Activated CD8-positive, alpha-beta T cell treated with anti-CD3 and anti-CD28 coated beads, Interleukin-2, amount 10 ng/mL, durations not matched to agents 7 days and 5 days (primary cell): Measurements from ENCODE around the gene URI1. TPM values are rescaled to one million over a fixed set of nuclear protein-coding genes. Genes with fewer than 3 reads are reported as not detected.

Source experiments
- ATAC-seq: fragments of 150-1000 bp; cut with Tn5 transposase; one replicate; pipeline ENCODE4 v1.10.0; 2021; ENCODE audit warnings: moderate library complexity
- CTCF ChIA-PET: fragments of 350-600 bp; sonication (Branson Sonifier 250); formaldehyde crosslinking; loops from one replicate; lab custom pipeline; 2021; ENCODE audit warnings: antibody characterized with exemption; lab: Charles Lee
- POLR2A ChIA-PET: fragments of 350-600 bp; sonication (Branson Sonifier 250); formaldehyde crosslinking; loops from one replicate; lab custom pipeline; 2021; ENCODE audit warnings: antibody characterized with exemption; lab: Charles Lee
- DNase-seq: peaks from one replicate; pipeline ENCODE4 v3.0.0-alpha.2; 2020
- H3K27ac Mint-ChIP-seq: one replicate; pipeline ENCODE4 v1.8.0; 2021; ENCODE audit warnings: mild to moderate bottlenecking, mixed read lengths
- H3K27me3 Mint-ChIP-seq: one replicate; pipeline ENCODE4 v1.8.0; 2021; ENCODE audit warnings: low read depth, mixed read lengths
- H3K36me3 Mint-ChIP-seq: one replicate; pipeline ENCODE4 v1.8.0; 2021; ENCODE audit warnings: low read depth, mixed read lengths
- H3K4me1 Mint-ChIP-seq: one replicate; pipeline ENCODE4 v1.8.0; 2021; ENCODE audit warnings: low read depth, mixed read lengths
- H3K4me3 Mint-ChIP-seq: one replicate; pipeline ENCODE4 v1.8.0; 2021; ENCODE audit warnings: mild to moderate bottlenecking, mixed read lengths
- H3K9me3 Mint-ChIP-seq: one replicate; pipeline ENCODE4 v1.8.0; 2022; ENCODE audit warnings: mixed read lengths; ENCODE audit not compliant: insufficient read depth
- total RNA-seq, 2 experiments: library from RNA; stranded (reverse); gene quantifications; one replicate each; pipeline ENCODE4 v1.2.3, GENCODE V29; 2021

The URI1 gene
- total RNA-seq, 2 experiments from 2014 or later: 48.1 to 54.3 TPM

GRCh38 chr19:30049846-30050667, 108.0 kb downstream of the URI1 start:
- no peak for DNase-seq
- Mint-ChIP-seq H3K27me3 (no peaks in the 10 kb centered on the region), H3K36me3 (no peaks in the 10 kb centered on the region), H3K4me1 (peaks cover 1% of the 10 kb centered on the region), H3K9me3 (no peaks in the 10 kb centered on the region), H3K4me3 (no peak overlapping the region), H3K27ac (no peak overlapping the region)
- ChIA-PET POLR2A (no interaction called here), CTCF (no interaction called here)
- ATAC-seq: no peak

GRCh38 chr19:30052122-30053075, 110.4 kb downstream of the URI1 start:
- POLR2A ChIA-PET: interaction anchor here (0.7 kb wide), 1 partner anchor 302 kb away, joined by 3 read pairs; no protein-coding TSS in a partner anchor
- Mint-ChIP-seq H3K36me3 (no peaks in the 10 kb centered on the region), H3K27ac (no peak overlapping the region), H3K9me3 (no peaks in the 10 kb centered on the region), H3K27me3 (no peaks in the 10 kb centered on the region), H3K4me1 (no peaks in the 10 kb centered on the region), H3K4me3 (no peak overlapping the region)
- no peak for ATAC-seq
- CTCF ChIA-PET: no interaction called here
- DNase-seq: peak; percentile 14

GRCh38 chr19:30053558-30053957, 111.5 kb downstream of the URI1 start:
- Mint-ChIP-seq H3K4me1 (no peaks in the 10 kb centered on the region), H3K36me3 (no peaks in the 10 kb centered on the region), H3K27me3 (peaks cover 3% of the 10 kb centered on the region), H3K27ac (no peak overlapping the region), H3K9me3 (no peaks in the 10 kb centered on the region), H3K4me3 (no peak overlapping the region)
- POLR2A ChIA-PET: interaction anchor here (0.7 kb wide), 1 partner anchor 301 kb away, joined by 3 read pairs; no protein-coding TSS in a partner anchor
- CTCF ChIA-PET: no interaction called here
- peak; percentile 15 for DNase-seq
- no peak for ATAC-seq

GRCh38 chr19:30054210-30054609, 112.2 kb downstream of the URI1 start:
- no peaks in the 10 kb centered on the region for H3K36me3 Mint-ChIP-seq

GRCh38 chr19:30056580-30056979, 114.5 kb downstream of the URI1 start:
- no peak overlapping the region for H3K4me3 Mint-ChIP-seq
- no peaks in the 10 kb centered on the region for H3K9me3 Mint-ChIP-seq
- ChIA-PET CTCF (interaction anchor here (1.2 kb wide), 1 partner anchor 11 kb away, joined by 5 read pairs; no protein-coding TSS in a partner anchor), POLR2A (no interaction called here)
- ATAC-seq: no peak
- no peaks in the 10 kb centered on the region for H3K36me3 Mint-ChIP-seq
- H3K27me3 Mint-ChIP-seq: peaks cover 3% of the 10 kb centered on the region
- no peak overlapping the region for H3K27ac Mint-ChIP-seq
- peak; percentile 1 for DNase-seq
- H3K4me1 Mint-ChIP-seq: no peaks in the 10 kb centered on the region

More at GRCh38 chr19:30054210-30054609, 112.2 kb downstream of the URI1 start:
- no peaks in the 10 kb centered on the region for H3K4me1 Mint-ChIP-seq
- no peak overlapping the region for H3K27ac Mint-ChIP-seq
- DNase-seq: no peak
- H3K4me3 Mint-ChIP-seq: no peak overlapping the region
- ATAC-seq: no peak
- H3K27me3 Mint-ChIP-seq: peaks cover 3% of the 10 kb centered on the region
- CTCF ChIA-PET: no interaction called here
- POLR2A ChIA-PET: no interaction called here
- no peaks in the 10 kb centered on the region for H3K9me3 Mint-ChIP-seq

GRCh38 chr19:30059741-30060457, 117.9 kb downstream of the URI1 start:
- Mint-ChIP-seq H3K27ac (no peak overlapping the region), H3K4me1 (no peaks in the 10 kb centered on the region), H3K9me3 (no peaks in the 10 kb centered on the region), H3K27me3 (peaks cover 3% of the 10 kb centered on the region), H3K4me3 (no peak overlapping the region), H3K36me3 (no peaks in the 10 kb centered on the region)
- DNase-seq: no peak
- CTCF ChIA-PET: no interaction called here
- ATAC-seq: no peak
- POLR2A ChIA-PET: no interaction called here

- ATAC-seq (no peak), DNase-seq (no peak)
- H3K9me3 Mint-ChIP-seq: no peaks in the 10 kb centered on the region
- no peaks in the 10 kb centered on the region for H3K36me3 Mint-ChIP-seq
- no peak overlapping the region for H3K4me3 Mint-ChIP-seq
- CTCF ChIA-PET: no interaction called here
- POLR2A ChIA-PET: no interaction called here
- H3K27ac Mint-ChIP-seq: no peak overlapping the region
- H3K4me1 Mint-ChIP-seq: no peaks in the 10 kb centered on the region
- H3K27me3 Mint-ChIP-seq: peaks cover 3% of the 10 kb centered on the region
Observed at GRCh38 chr19:30060531-30061222, 118.6 kb downstream of the URI1 start.

GRCh38 chr19:30061223-30062064, 119.4 kb downstream of the URI1 start:
- POLR2A ChIA-PET: no interaction called here

GRCh38 chr19:30062065-30062906, 120.2 kb downstream of the URI1 start:
- Mint-ChIP-seq H3K27ac (no peak overlapping the region), H3K4me1 (peaks cover 11% of the 10 kb centered on the region), H3K9me3 (no peaks in the 10 kb centered on the region), H3K27me3 (peaks cover 3% of the 10 kb centered on the region), H3K36me3 (no peaks in the 10 kb centered on the region), H3K4me3 (no peak overlapping the region)
- no peak for ATAC-seq
- ChIA-PET POLR2A (no interaction called here), CTCF (no interaction called here)
- no peak for DNase-seq

More at GRCh38 chr19:30061223-30062064, 119.4 kb downstream of the URI1 start:
- DNase-seq (no peak), ATAC-seq (no peak)
- Mint-ChIP-seq H3K4me1 (peaks cover 4% of the 10 kb centered on the region), H3K36me3 (no peaks in the 10 kb centered on the region), H3K9me3 (no peaks in the 10 kb centered on the region), H3K27me3 (peaks cover 3% of the 10 kb centered on the region), H3K27ac (no peak overlapping the region), H3K4me3 (no peak overlapping the region)
- CTCF ChIA-PET: no interaction called here
